CD4-positive, alpha-beta T cell (primary cell): ENCODE data around the gene KIAA1328. TPM values are rescaled to one million over a fixed set of nuclear protein-coding genes. Genes with fewer than 3 reads are reported as not detected.

Experiments used
- ATAC-seq: fragments of 200-7000 bp; cut with Tn5 transposase; one replicate; pipeline ENCODE4 v1.10.0; 2022; ENCODE audit warnings: mild to moderate bottlenecking; ENCODE audit not compliant: poor library complexity
- CTCF ChIA-PET: fragments of 350-600 bp; sonication (Branson Sonifier 250); formaldehyde crosslinking; loops from one replicate; lab custom pipeline; 2021; ENCODE audit warnings: antibody characterized with exemption, inconsistent platforms; lab: Charles Lee
- POLR2A ChIA-PET: fragments of 350-600 bp; sonication (Branson Sonifier 250); formaldehyde crosslinking; loops from one replicate; lab custom pipeline; 2021; ENCODE audit warnings: antibody characterized with exemption, inconsistent platforms; lab: Charles Lee
- DNase-seq, 14 experiments: peaks; one replicate each; pipeline ENCODE4 v3.0.0-alpha.2; 2013 to 2020; ENCODE audit warnings: mixed read lengths in 2 of 14
- H3K27ac ChIP-seq, 2 donors: one replicate each; pipeline versions ENCODE4 v1.5.1 to v1.7.0; 2013; ENCODE audit warnings: low read length in 2 of 2, low read depth in 1 of 2, mild to moderate bottlenecking in 1 of 2
- H3K27me3 ChIP-seq, 2 experiments: 1 replicate in 1 of 2; 2 replicates in 1 of 2; pipeline versions ENCODE4 v1.6.1 to v1.7.0; 2013; ENCODE audit warnings: low read length in 2 of 2, control low read depth in 1 of 2, mild to moderate bottlenecking in 1 of 2, moderate library complexity in 1 of 2; ENCODE audit not compliant: insufficient read depth in 2 of 2, control insufficient read depth in 1 of 2
- H3K36me3 ChIP-seq: one replicate; pipeline ENCODE4 v1.6.1; 2013; ENCODE audit warnings: low read length, control low read depth; ENCODE audit not compliant: insufficient read depth
- H3K4me1 ChIP-seq: one replicate; pipeline ENCODE4 v1.6.1; 2013; ENCODE audit warnings: low read length, control low read depth; ENCODE audit not compliant: insufficient read depth
- H3K4me3 ChIP-seq: one replicate; pipeline ENCODE4 v1.5.1; 2013; ENCODE audit warnings: mild to moderate bottlenecking, low read length, moderate library complexity
- H3K9me3 ChIP-seq, 2 experiments: 1 replicate in 1 of 2; 2 replicates in 1 of 2; pipeline versions ENCODE4 v1.6.1 to v1.7.0; 2013; ENCODE audit warnings: low read length in 2 of 2, mild to moderate bottlenecking in 2 of 2, control low read depth in 1 of 2, moderate library complexity in 1 of 2; ENCODE audit not compliant: control insufficient read depth in 1 of 2, insufficient read depth in 1 of 2
- H3K27ac Mint-ChIP-seq: one replicate; pipeline ENCODE4 v1.8.0; 2020; ENCODE audit warnings: mixed read lengths
- H3K27me3 Mint-ChIP-seq: one replicate; pipeline ENCODE4 v1.8.0; 2021; ENCODE audit warnings: mixed read lengths
- H3K36me3 Mint-ChIP-seq: one replicate; pipeline ENCODE4 v1.8.0; 2021; ENCODE audit warnings: low read depth, mixed read lengths
- H3K4me1 Mint-ChIP-seq: one replicate; pipeline ENCODE4 v1.8.0; 2021; ENCODE audit warnings: low read depth, mixed read lengths
- H3K4me3 Mint-ChIP-seq: one replicate; pipeline ENCODE4 v1.8.0; 2020; ENCODE audit warnings: mild to moderate bottlenecking, mixed read lengths
- H3K9me3 Mint-ChIP-seq: one replicate; pipeline ENCODE4 v1.8.0; 2020; ENCODE audit warnings: mixed read lengths
- CTCF ChIP-seq: fragments of 200-600 bp; IDR thresholded peaks from one replicate; pipeline ENCODE4 v1.8.0; 2022; ENCODE audit warnings: antibody characterized with exemption, mild to moderate bottlenecking
- intact Hi-C, 2 experiments: fragments of 100-400 bp; cut with DNase I in 1 of 2; cut with micrococcal nuclease in 1 of 2; formaldehyde crosslinking; loops; one replicate each; pipeline versions ENCODE4 v1.15.1 to v1.9.0; 2023 to 2025; cut with DNase I, micrococcal nuclease
- total RNA-seq, 174 experiments: library from RNA in 2 of 174; stranded (reverse) in 2 of 174; gene quantifications; one replicate each; pipeline ENCODE4 v1.2.3 and lab custom pipeline; 2021 to 2026

KIAA1328 gene
- total RNA-seq, 2 experiments from 2014 or later, result 8.7 to 9.4 TPM

GRCh38 chr18:37265382-37265781 is 436.5 kb downstream of the KIAA1328 start:
- H3K4me3 Mint-ChIP-seq, result no peak overlapping the region
- no peaks in the 10 kb centered on the region for H3K4me1 Mint-ChIP-seq
- peaks cover 0 to 48% of the 10 kb centered on the region in 2 experiments for H3K9me3 ChIP-seq
- ChIA-PET CTCF (no interaction called here), POLR2A (no interaction called here)
- DNase-seq, result no peak
- peaks cover 13% of the 10 kb centered on the region for H3K27me3 Mint-ChIP-seq
- no peaks in the 10 kb centered on the region for H3K4me1 ChIP-seq
- ATAC-seq, result no peak
- TF ChIP-seq CTCF, result no peak
- H3K36me3 ChIP-seq, result no peaks in the 10 kb centered on the region
- intact Hi-C loops, result no loop called here
- H3K27me3 ChIP-seq, result no peaks in the 10 kb centered on the region
- peaks cover 3% of the 10 kb centered on the region for H3K9me3 Mint-ChIP-seq
- no peak overlapping the region for H3K27ac ChIP-seq
- no peaks in the 10 kb centered on the region for H3K36me3 Mint-ChIP-seq
- no peak overlapping the region for H3K27ac Mint-ChIP-seq
- H3K4me3 ChIP-seq, result no peak overlapping the region

GRCh38 chr18:37266290-37266689 is 437.4 kb downstream of the KIAA1328 start:
- no peak for TF ChIP-seq CTCF
- peaks cover 13% of the 10 kb centered on the region for H3K27me3 Mint-ChIP-seq

GRCh38 chr18:37270038-37270665 is 441.2 kb downstream of the KIAA1328 start:
- ChIA-PET CTCF (no interaction called here), POLR2A (no interaction called here)
- DNase-seq (peak in 4 of 14 experiments; percentile 6 to 46 (median 24)), ATAC-seq (no peak)
- Mint-ChIP-seq H3K36me3 (no peaks in the 10 kb centered on the region), H3K4me1 (no peaks in the 10 kb centered on the region), H3K9me3 (peaks cover 3% of the 10 kb centered on the region), H3K27ac (no peak overlapping the region), H3K4me3 (no peak overlapping the region), H3K27me3 (peaks cover 23% of the 10 kb centered on the region)
- Histone ChIP-seq H3K27ac (no peak overlapping the region), H3K36me3 (no peaks in the 10 kb centered on the region), H3K9me3 (peaks cover 0 to 56% of the 10 kb centered on the region in 2 experiments), H3K4me3 (no peak overlapping the region), H3K27me3 (peaks cover 13 to 17% of the 10 kb centered on the region in 2 experiments), H3K4me1 (no peaks in the 10 kb centered on the region)
- intact Hi-C loops, result no loop called here
- TF ChIP-seq CTCF, result no peak

More at GRCh38 chr18:37266290-37266689, 437.4 kb downstream of the KIAA1328 start:
- CTCF ChIA-PET, result no interaction called here
- Mint-ChIP-seq H3K9me3 (peaks cover 3% of the 10 kb centered on the region), H3K27ac (no peak overlapping the region), H3K4me3 (no peak overlapping the region), H3K4me1 (no peaks in the 10 kb centered on the region), H3K36me3 (no peaks in the 10 kb centered on the region)
- intact Hi-C loops, result no loop called here
- Histone ChIP-seq H3K36me3 (no peaks in the 10 kb centered on the region), H3K4me3 (no peak overlapping the region), H3K9me3 (peaks cover 0 to 51% of the 10 kb centered on the region in 2 experiments), H3K4me1 (no peaks in the 10 kb centered on the region), H3K27me3 (no peaks in the 10 kb centered on the region), H3K27ac (no peak overlapping the region)
- DNase-seq (no peak), ATAC-seq (no peak)
- POLR2A ChIA-PET, result no interaction called here
